Measurements from ENCODE around the gene SSBP3.

GRCh38 chr1:54252371-54252936 is 153.7 kb downstream of the SSBP3 start:
- TF ChIP-seq EZH2phosphoT487 (IDR thresholded peaks at IDR 0.05; ENCODE audit: unreplicated experiment): no peak
- no peak for TF ChIP-seq CTCF (conservative IDR thresholded peaks at IDR 0.05; ENCODE audit: low read depth in 2 of 2)
- no peak for TF ChIP-seq REST (IDR thresholded peaks at IDR 0.05; ENCODE audit: unreplicated experiment)
- no peak for TF ChIP-seq EZH2 (IDR thresholded peaks at IDR 0.05; ENCODE audit: low read depth, unreplicated experiment)
- no peak for TF ChIP-seq POLR2AphosphoS5 (IDR thresholded peaks at IDR 0.05; ENCODE audit: low read depth)
- no peak for TF ChIP-seq ETS1 (IDR thresholded peaks at IDR 0.05)
- TF ChIP-seq CREB1 (CRISPR knock-in tag; IDR thresholded peaks at IDR 0.05; ENCODE audit: low read depth): no peak
- TF ChIP-seq STAT1 (IDR thresholded peaks at IDR 0.05; ENCODE audit: unreplicated experiment): no peak
- no peak for TF ChIP-seq ZNF331 (CRISPR knock-in tag; IDR thresholded peaks at IDR 0.05; ENCODE audit: low read depth)
- no peak for TF ChIP-seq JUNB (IDR thresholded peaks at IDR 0.05; ENCODE audit: unreplicated experiment)
- no peak for TF ChIP-seq ZNF462 (CRISPR knock-in tag; IDR thresholded peaks at IDR 0.05)
- no peak for TF ChIP-seq NANOG (IDR thresholded peaks at IDR 0.05; ENCODE audit: borderline replicate concordance)
